Thymus (tissue), 11 donors: Measurements from ENCODE around the gene UPF1. TPM values are rescaled to one million over a fixed set of nuclear protein-coding genes. Genes with fewer than 3 reads are reported as not detected.
A peak's percentile ranks its signal among the peaks of the same experiment; 100 is the strongest.

Experiments
- DNase-seq, 9 donors: peaks; one replicate each; pipeline ENCODE4 v3.0.0-alpha.2; 2013; ENCODE audit warnings: low spot score in 9 of 9, low read depth in 6 of 9, missing footprints in 1 of 9
- H3K27ac ChIP-seq, 2 donors: one replicate each; pipeline ENCODE4 v1.5.1; 2013; ENCODE audit warnings: control low read depth in 1 of 2, low read depth in 1 of 2, low read length in 1 of 2, mild to moderate bottlenecking in 1 of 2, moderate library complexity in 1 of 2
- H3K27me3 ChIP-seq, 2 donors: one replicate each; pipeline ENCODE4 v1.5.1; 2013; ENCODE audit warnings: low read length in 1 of 2; ENCODE audit not compliant: control insufficient read depth in 2 of 2, insufficient read depth in 1 of 2
- H3K36me3 ChIP-seq, 2 donors: one replicate each; pipeline ENCODE4 v1.5.1; 2013; ENCODE audit warnings: low read length in 1 of 2, mild to moderate bottlenecking in 1 of 2, moderate library complexity in 1 of 2; ENCODE audit not compliant: control insufficient read depth in 2 of 2, insufficient read depth in 2 of 2
- H3K4me1 ChIP-seq, 2 donors: one replicate each; pipeline ENCODE4 v1.5.1; 2013; ENCODE audit warnings: low read length in 2 of 2; ENCODE audit not compliant: control insufficient read depth in 2 of 2, insufficient read depth in 2 of 2
- H3K4me3 ChIP-seq, 2 donors: one replicate each; pipeline ENCODE4 v1.5.1; 2013; ENCODE audit warnings: low read length in 2 of 2, control low read depth in 1 of 2, mild to moderate bottlenecking in 1 of 2
- H3K9me3 ChIP-seq, 2 donors: one replicate each; pipeline ENCODE4 v1.5.1; 2013; ENCODE audit warnings: low read length in 1 of 2, mild to moderate bottlenecking in 1 of 2; ENCODE audit not compliant: control insufficient read depth in 2 of 2, insufficient read depth in 1 of 2
- WGBS: extraction: QIAGEN DNeasy Blood & Tissue Kit; methylation state at CpG from one replicate; pipeline ENCODE4 v1.1.7; 2013; 5-methylcytosine and 5-hydroxymethylcytosine counted together
- polyA plus RNA-seq: library from polyadenylated mRNA; stranded (reverse); fragments of 200-250 nt; gene quantifications from one replicate; pipeline ENCODE4 v1.2.3, GENCODE V29; 2013
- total RNA-seq: library from RNA; stranded (reverse); fragments of 120-200 nt; gene quantifications from one replicate; pipeline ENCODE4 v1.2.4, GENCODE V29; 2013
- donor health status: healthy.

Gene UPF1
- total and polyA plus RNA-seq, 2 donors = 25.4 to 61.0 TPM

DNA sequence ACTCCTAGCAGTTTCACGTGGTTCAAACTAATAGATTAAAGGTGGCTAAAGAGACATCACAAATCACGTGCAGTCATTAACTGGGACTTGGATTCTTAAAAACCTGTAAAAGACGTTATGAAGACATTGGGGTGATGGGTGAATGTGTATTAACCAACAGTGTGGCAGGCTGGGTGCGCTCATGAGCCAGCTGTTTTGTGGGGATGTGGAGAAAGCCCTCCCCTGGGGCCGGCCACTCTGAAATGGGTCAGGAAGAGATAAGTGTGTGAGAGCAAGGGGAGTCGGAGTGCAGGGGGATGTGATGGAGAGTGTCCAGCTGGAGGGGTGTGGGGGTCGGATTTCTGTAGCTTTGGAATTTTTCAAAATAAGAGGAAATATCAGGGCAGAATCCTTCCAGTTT, 10.4 kb downstream of the UPF1 start:
- no peak for DNase-seq
- Histone ChIP-seq H3K27me3 (no peaks in the 10 kb centered on the region), H3K9me3 (peaks cover 0 to 3% of the 10 kb centered on the region in 2 donors), H3K36me3 (peaks cover 32 to 44% of the 10 kb centered on the region in 2 donors), H3K27ac (no peak overlapping the region), H3K4me3 (no peak overlapping the region), H3K4me1 (peaks cover 6 to 18% of the 10 kb centered on the region in 2 donors)
- 89% methylated on average over 7 of the region's 7 CpGs for WGBS

DNA sequence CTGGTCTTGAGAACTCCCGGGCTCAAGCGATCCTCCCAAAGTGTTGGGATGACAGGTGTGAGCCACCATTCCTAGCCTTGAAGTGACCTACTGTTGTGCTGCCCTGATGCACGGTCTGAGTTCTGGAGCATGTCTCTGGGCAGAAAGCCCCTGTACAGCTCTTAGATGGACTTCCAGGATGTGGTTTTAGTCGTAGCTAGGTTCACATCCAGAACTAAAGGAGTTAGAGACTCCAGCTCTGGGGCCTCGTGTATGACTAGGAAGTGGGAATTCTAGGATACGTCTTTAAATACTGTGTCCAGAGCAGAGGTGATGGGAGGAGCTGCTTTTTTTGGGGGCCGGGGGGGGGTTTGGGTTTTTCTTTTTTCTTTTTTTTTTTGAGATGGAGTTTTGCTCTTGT, 12.2 kb downstream of the UPF1 start:
- H3K36me3 ChIP-seq = peaks cover 39 to 52% of the 10 kb centered on the region in 2 donors
- no peaks in the 10 kb centered on the region for H3K27me3 ChIP-seq
- peaks cover 6 to 28% of the 10 kb centered on the region in 2 donors for H3K4me1 ChIP-seq
- no peak for DNase-seq
- no peak overlapping the region for H3K27ac ChIP-seq
- 71% methylated on average over 7 of the region's 7 CpGs for WGBS
- H3K9me3 ChIP-seq = peaks cover 0 to 3% of the 10 kb centered on the region in 2 donors
- no peak overlapping the region for H3K4me3 ChIP-seq

DNA sequence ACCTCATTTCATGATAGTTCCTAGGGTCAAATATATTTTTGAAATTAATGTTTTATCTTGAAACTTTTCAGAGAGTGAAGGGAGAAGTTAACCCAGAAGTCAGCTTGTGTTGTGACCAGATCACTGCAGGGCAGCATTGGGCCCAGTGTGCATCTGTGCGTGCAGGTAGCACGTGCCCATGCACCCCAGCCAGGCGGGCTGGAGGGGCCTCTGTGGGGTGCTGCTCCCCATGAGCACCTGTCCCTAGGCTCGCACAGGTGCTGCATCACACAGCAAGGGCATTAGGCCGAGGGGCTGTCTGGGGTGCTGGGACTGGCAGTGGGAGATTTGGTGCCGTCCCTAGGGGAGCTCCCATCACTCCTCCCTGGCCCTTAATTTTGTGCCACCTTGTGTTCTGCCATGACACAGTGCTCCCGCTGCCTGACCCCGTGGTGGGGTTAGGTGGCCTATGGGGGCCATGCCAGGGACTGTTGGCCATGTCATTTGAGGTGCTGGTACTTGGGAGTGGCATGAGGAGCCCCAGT, 13.1 kb downstream of the UPF1 start:
- Histone ChIP-seq H3K27me3 (no peaks in the 10 kb centered on the region), H3K27ac (no peak overlapping the region), H3K4me3 (no peak overlapping the region), H3K36me3 (peaks cover 39 to 57% of the 10 kb centered on the region in 2 donors), H3K4me1 (peaks cover 4 to 37% of the 10 kb centered on the region in 2 donors), H3K9me3 (peaks cover 0 to 3% of the 10 kb centered on the region in 2 donors)
- WGBS = 98% methylated on average over 8 of the region's 8 CpGs
- no peak for DNase-seq

DNA sequence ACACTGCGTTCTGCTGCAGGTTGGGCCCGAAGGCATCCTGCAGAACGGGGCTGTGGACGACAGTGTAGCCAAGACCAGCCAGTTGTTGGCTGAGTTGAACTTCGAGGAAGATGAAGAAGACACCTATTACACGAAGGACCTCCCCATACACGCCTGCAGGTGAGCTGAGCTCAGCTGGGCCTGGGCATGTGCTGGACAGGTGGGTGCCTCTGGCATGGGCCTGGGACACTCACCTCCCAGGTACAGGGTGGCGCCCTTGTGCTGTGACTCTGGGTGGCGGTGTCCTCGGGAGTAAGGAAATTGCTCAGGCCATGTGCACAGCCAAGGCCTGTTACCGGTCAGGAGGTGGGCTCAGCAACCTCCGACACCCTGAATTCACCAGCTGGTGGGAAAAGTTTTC, 14.2 kb downstream of the UPF1 start:
- no peaks in the 10 kb centered on the region for H3K27me3 ChIP-seq
- H3K4me3 ChIP-seq = no peak overlapping the region
- peaks cover 42 to 58% of the 10 kb centered on the region in 2 donors for H3K36me3 ChIP-seq
- DNase-seq = no peak
- WGBS = 96% methylated on average over 12 of the region's 12 CpGs
- H3K9me3 ChIP-seq = peaks cover 0 to 3% of the 10 kb centered on the region in 2 donors
- no peak overlapping the region for H3K27ac ChIP-seq
- H3K4me1 ChIP-seq = peaks cover 4 to 45% of the 10 kb centered on the region in 2 donors

DNA sequence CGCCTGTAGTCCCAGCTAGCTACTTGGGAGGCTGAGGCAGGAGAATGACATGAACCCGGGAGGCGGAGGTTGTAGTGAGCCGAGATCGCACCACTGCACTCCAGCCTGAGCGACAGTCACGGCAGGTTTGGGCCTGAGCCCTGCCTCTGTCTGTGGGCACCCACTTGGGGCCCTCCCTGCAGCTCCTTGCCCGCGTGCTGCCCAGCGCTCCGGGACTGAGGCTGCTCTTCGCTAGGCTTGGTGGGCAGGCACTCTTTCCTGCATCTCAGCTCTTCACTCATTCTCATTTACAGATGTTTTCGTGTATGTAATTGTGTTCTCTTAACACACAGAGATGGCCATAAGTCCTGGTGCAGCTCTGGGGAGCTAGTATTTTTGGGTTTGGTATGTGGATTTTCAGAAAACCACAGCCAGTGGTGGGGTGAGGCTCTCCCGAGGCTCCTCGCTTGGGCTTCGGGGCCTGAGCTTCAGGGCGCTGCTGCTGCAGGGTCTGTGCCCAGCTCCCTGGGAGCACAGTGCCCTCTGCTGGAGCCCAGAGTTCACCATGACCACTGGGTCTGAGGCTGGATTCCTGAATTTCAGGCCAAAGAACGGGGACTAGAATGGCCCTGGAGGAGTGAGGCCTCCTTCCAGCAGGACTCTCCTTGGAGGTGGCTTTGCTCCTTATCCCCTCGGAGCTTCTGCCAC, 15.2 kb downstream of the UPF1 start:
- Histone ChIP-seq H3K36me3 (peaks cover 51 to 63% of the 10 kb centered on the region in 2 donors), H3K9me3 (peaks cover 0 to 3% of the 10 kb centered on the region in 2 donors), H3K27ac (no peak overlapping the region), H3K4me3 (no peak overlapping the region), H3K27me3 (no peaks in the 10 kb centered on the region), H3K4me1 (peaks cover 4 to 49% of the 10 kb centered on the region in 2 donors)
- WGBS = 79% methylated on average over 19 of the region's 19 CpGs
- peak in 5 of 9 donors; percentile 50 to 74 (median 55) for DNase-seq

DNA sequence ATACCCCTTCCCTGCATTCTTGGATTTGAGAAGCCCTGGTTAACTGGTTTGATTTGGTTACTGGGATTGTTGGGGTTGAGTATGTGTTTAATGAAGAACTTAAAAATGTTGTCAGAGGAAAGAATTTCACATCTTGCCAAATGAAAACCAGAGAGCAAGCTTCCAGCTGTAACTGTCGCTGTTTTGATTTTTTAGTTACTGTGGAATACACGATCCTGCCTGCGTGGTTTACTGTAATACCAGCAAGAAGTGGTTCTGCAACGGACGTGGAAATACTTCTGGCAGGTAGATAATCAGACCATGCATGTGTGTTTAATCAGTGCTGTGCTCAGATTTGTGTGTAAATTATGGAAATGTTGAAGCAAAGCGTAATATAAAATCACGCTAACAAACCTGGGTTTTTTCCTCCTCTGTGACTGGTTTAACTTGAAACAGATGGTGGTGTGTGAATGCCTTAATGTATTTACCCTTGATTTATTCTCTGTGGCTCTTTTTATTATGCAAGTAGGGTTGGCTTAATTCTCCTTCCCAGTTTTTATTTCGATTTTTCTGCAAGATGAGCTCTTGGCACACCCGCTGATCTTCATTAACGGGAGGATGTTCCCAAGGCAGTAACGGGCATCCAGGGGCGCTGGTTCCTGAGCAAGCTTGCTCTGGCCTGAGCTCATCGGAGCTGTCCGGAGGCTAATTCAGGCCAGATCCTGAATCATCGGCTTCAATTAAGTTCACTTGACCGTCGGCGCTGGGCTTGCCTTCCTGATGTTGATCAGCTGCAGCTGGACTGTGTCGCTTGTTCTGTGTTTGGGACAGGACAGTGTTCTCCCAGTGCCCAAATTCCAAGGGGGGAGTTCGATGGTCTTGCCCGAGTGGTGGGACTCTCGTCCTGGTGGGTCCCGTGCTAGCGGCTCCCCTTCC, 16.0 kb downstream of the UPF1 start:
- DNase-seq = no peak
- Histone ChIP-seq H3K4me3 (no peak overlapping the region), H3K9me3 (peaks cover 0 to 3% of the 10 kb centered on the region in 2 donors), H3K36me3 (peaks cover 59 to 66% of the 10 kb centered on the region in 2 donors), H3K4me1 (peaks cover 4 to 46% of the 10 kb centered on the region in 2 donors), H3K27me3 (no peaks in the 10 kb centered on the region), H3K27ac (peak overlapping the region; percentile 12 to 38)
- 95% methylated on average over 24 of the region's 24 CpGs for WGBS

DNA sequence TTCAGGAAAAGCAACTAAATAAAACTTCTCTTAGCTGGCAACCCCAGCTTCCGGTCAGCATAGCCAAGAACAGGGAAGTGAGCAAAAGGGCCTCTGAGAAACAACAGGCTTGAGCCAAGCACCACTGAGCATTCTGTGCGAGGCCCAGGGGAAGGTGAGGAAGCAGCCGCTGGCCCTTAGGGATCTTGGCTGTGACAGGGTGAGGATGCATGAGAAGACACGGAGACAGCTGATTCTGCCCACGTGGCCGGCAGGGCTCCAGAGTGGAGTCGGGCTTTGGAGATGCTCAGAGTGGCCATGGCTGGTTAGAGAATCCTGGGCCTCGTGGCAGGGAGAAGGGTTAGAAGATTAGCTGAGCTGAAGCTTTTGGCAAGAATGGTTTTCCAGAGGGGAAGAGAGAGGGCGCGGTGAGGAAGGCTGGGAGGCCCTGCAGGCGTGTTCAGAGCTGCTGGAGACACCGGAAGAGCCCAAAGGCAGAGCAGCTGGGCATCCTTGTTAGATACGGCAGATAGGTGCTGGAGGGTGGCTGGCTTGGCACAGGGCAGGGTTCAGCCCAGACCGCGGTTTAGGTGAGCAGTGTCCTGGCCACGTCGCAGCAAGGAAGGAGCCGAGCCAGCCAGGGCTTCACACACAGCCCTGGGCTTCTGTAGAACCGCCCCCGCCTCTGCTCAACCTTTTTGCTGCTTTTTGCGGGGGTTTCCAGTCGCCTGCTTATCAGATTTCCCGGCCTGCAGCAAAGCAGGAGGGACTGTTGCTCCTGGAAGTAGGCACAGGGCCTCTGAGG, 17.3 kb downstream of the UPF1 start:
- H3K27me3 ChIP-seq = no peaks in the 10 kb centered on the region
- H3K36me3 ChIP-seq = peaks cover 72 to 78% of the 10 kb centered on the region in 2 donors
- H3K4me1 ChIP-seq = peaks cover 1 to 34% of the 10 kb centered on the region in 2 donors
- DNase-seq = no peak
- 91% methylated on average over 23 of the region's 23 CpGs for WGBS
- peaks cover 0 to 3% of the 10 kb centered on the region in 2 donors for H3K9me3 ChIP-seq
- H3K27ac ChIP-seq = peak overlapping the region in 1 of 2 donors; percentile 78
- H3K4me3 ChIP-seq = no peak overlapping the region

DNA sequence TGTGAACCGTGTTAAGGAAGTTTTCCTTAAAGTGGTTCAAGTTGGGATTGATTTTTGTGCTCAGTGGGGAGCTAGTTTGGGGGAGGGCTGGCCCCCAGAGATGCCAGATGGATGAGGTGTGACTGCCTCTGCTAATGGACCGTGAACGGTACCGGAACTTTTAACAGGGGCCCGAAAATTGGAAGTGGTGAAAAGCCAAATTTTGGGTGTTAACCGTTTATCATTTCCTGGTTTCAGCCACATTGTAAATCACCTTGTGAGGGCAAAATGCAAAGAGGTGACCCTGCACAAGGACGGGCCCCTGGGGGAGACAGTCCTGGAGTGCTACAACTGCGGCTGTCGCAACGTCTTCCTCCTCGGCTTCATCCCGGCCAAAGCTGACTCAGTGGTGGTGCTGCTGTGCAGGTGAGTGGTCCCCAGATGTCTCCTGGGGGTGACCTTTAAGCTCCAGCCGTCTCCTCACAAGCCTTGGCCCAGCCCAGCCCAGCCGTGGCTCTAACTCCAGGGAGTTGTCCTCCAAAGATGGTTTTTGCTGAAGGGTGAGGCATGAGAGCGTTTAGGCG, 18.2 kb downstream of the UPF1 start:
- no peak for DNase-seq
- Histone ChIP-seq H3K4me3 (no peak overlapping the region), H3K9me3 (peaks cover 0 to 3% of the 10 kb centered on the region in 2 donors), H3K27me3 (no peaks in the 10 kb centered on the region), H3K4me1 (peaks cover 0 to 32% of the 10 kb centered on the region in 2 donors), H3K36me3 (peaks cover 81 to 87% of the 10 kb centered on the region in 2 donors), H3K27ac (peak overlapping the region; percentile 49 to 78)
- 91% methylated on average over 16 of the region's 16 CpGs for WGBS
